ENCODE data around the gene CPM.

- TF ChIP-seq, protein P1, sequence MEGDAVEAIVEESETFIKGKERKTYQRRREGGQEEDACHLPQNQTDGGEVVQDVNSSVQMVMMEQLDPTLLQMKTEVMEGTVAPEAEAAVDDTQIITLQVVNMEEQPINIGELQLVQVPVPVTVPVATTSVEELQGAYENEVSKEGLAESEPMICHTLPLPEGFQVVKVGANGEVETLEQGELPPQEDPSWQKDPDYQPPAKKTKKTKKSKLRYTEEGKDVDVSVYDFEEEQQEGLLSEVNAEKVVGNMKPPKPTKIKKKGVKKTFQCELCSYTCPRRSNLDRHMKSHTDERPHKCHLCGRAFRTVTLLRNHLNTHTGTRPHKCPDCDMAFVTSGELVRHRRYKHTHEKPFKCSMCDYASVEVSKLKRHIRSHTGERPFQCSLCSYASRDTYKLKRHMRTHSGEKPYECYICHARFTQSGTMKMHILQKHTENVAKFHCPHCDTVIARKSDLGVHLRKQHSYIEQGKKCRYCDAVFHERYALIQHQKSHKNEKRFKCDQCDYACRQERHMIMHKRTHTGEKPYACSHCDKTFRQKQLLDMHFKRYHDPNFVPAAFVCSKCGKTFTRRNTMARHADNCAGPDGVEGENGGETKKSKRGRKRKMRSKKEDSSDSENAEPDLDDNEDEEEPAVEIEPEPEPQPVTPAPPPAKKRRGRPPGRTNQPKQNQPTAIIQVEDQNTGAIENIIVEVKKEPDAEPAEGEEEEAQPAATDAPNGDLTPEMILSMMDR (conservative IDR thresholded peaks at IDR 0.05), result no peak
- no peak for TF ChIP-seq EZH2 (IDR thresholded peaks at IDR 0.05; ENCODE audit: low read depth)
Measured at GRCh38 chr12:68823696-68824095, 109.3 kb downstream of the CPM start.
